Skeletal muscle cell (primary cell): ENCODE data around the gene ST6GALNAC3.
"Not testable (repeated sequence)": the region's sequence is repeated elsewhere in the genome, so short reads cannot be mapped to it uniquely, and the experiment has no call there.

Experiments
- DNase-seq: peaks from one replicate; pipeline ENCODE4 v3.0.0-alpha.2; 2010; ENCODE audit warnings: low read depth
- H3K4me3 ChIP-seq: 2 replicates; pipeline ENCODE4 v1.5.1; 2011; ENCODE audit warnings: low read depth, mild to moderate bottlenecking, control low read depth, low read length, moderate library complexity

ST6GALNAC3 gene

GRCh38 chr1:76101548-76101947 lies 27.0 kb downstream of the ST6GALNAC3 start:
- no peak for DNase-seq
- no peak overlapping the region for H3K4me3 ChIP-seq

GRCh38 chr1:76102046-76102445 lies 27.5 kb downstream of the ST6GALNAC3 start:
- no peak overlapping the region for H3K4me3 ChIP-seq
- DNase-seq: no peak

GRCh38 chr1:76103034-76103433 lies 28.5 kb downstream of the ST6GALNAC3 start:
- H3K4me3 ChIP-seq: no peak overlapping the region
- no peak for DNase-seq

GRCh38 chr1:76105372-76105771 lies 30.8 kb downstream of the ST6GALNAC3 start:
- H3K4me3 ChIP-seq: no peak overlapping the region
- no peak for DNase-seq

GRCh38 chr1:76106251-76106650 lies 31.7 kb downstream of the ST6GALNAC3 start:
- DNase-seq: no peak

GRCh38 chr1:76106719-76107235 lies 32.2 kb downstream of the ST6GALNAC3 start:
- no peak for DNase-seq
- H3K4me3 ChIP-seq: no peak overlapping the region

More at GRCh38 chr1:76106251-76106650, 31.7 kb downstream of the ST6GALNAC3 start:
- no peak overlapping the region for H3K4me3 ChIP-seq

- no peak overlapping the region for H3K4me3 ChIP-seq
- no peak for DNase-seq
Observed at GRCh38 chr1:76109404-76109803, 34.9 kb downstream of the ST6GALNAC3 start.

GRCh38 chr1:76109901-76110560 lies 35.5 kb downstream of the ST6GALNAC3 start:
- H3K4me3 ChIP-seq: no peak overlapping the region
- DNase-seq: no peak

- H3K4me3 ChIP-seq: no peak overlapping the region
- DNase-seq: no peak
Observed at GRCh38 chr1:76110666-76111065, 36.1 kb downstream of the ST6GALNAC3 start.

- DNase-seq, H3K4me3 ChIP-seq: not testable (repeated sequence)
Observed at GRCh38 chr1:76112321-76112720, 37.8 kb downstream of the ST6GALNAC3 start.

- no peak for DNase-seq
- H3K4me3 ChIP-seq: no peak overlapping the region
Observed at GRCh38 chr1:76113446-76113845, 38.9 kb downstream of the ST6GALNAC3 start.

- no peak overlapping the region for H3K4me3 ChIP-seq
- DNase-seq: no peak
Observed at GRCh38 chr1:76115171-76115570, 40.6 kb downstream of the ST6GALNAC3 start.

- H3K4me3 ChIP-seq: no peak overlapping the region
- no peak for DNase-seq
Observed at GRCh38 chr1:76121850-76122249, 47.3 kb downstream of the ST6GALNAC3 start.

- no peak for DNase-seq
- no peak overlapping the region for H3K4me3 ChIP-seq
Observed at GRCh38 chr1:76122271-76122670, 47.7 kb downstream of the ST6GALNAC3 start.

- H3K4me3 ChIP-seq, DNase-seq: not testable (repeated sequence)
Observed at GRCh38 chr1:76123411-76124064, 49.0 kb downstream of the ST6GALNAC3 start.

- no peak overlapping the region for H3K4me3 ChIP-seq
- no peak for DNase-seq
Observed at GRCh38 chr1:76124196-76124595, 49.6 kb downstream of the ST6GALNAC3 start.

GRCh38 chr1:76125473-76126219 lies 51.1 kb downstream of the ST6GALNAC3 start:
- no peak overlapping the region for H3K4me3 ChIP-seq
- DNase-seq: no peak

- no peak for DNase-seq
- no peak overlapping the region for H3K4me3 ChIP-seq
Observed at GRCh38 chr1:76128096-76128495, 53.5 kb downstream of the ST6GALNAC3 start.

- no peak overlapping the region for H3K4me3 ChIP-seq
- DNase-seq: no peak
Observed at GRCh38 chr1:76129731-76130130, 55.2 kb downstream of the ST6GALNAC3 start.

GRCh38 chr1:76130992-76131391 lies 56.4 kb downstream of the ST6GALNAC3 start:
- DNase-seq: no peak
- no peak overlapping the region for H3K4me3 ChIP-seq
